ENCODE results near the gene RNF130. TPM values are rescaled to one million over a fixed set of nuclear protein-coding genes. Genes with fewer than 3 reads are reported as not detected.
"Not testable (repeated sequence)": the region's sequence is repeated elsewhere in the genome, so short reads cannot be mapped to it uniquely, and the experiment has no call there.

RNF130 gene
- total RNA-seq, 2 experiments from 2014 or later = 4.0 to 5.5 TPM

GRCh38 chr5:180041301-180042274 lies 30.0 kb downstream of the RNF130 start:
- H3K4me1 Mint-ChIP-seq (ENCODE audit: low read depth) = no peaks in the 10 kb centered on the region
- DNase-seq (no peak), ATAC-seq (no peak)
- ChIA-PET POLR2A (no interaction called here), CTCF (no interaction called here)
- H3K27me3 Mint-ChIP-seq (ENCODE audit: low read depth) = no peaks in the 10 kb centered on the region
- H3K4me3 Mint-ChIP-seq = no peak overlapping the region
- no peaks in the 10 kb centered on the region for H3K9me3 Mint-ChIP-seq (ENCODE audit: insufficient read depth)
- no peak overlapping the region for H3K27ac Mint-ChIP-seq
- H3K36me3 Mint-ChIP-seq (ENCODE audit: low read depth) = no peaks in the 10 kb centered on the region

GRCh38 chr5:180040287-180041214 lies 31.0 kb downstream of the RNF130 start:
- Mint-ChIP-seq H3K27me3 (ENCODE audit: low read depth) (no peaks in the 10 kb centered on the region), H3K27ac (no peak overlapping the region), H3K4me1 (ENCODE audit: low read depth) (no peaks in the 10 kb centered on the region), H3K9me3 (ENCODE audit: insufficient read depth) (peaks cover 4% of the 10 kb centered on the region), H3K4me3 (no peak overlapping the region), H3K36me3 (ENCODE audit: low read depth) (peaks cover 2% of the 10 kb centered on the region)
- CTCF ChIA-PET = no interaction called here
- ATAC-seq = no peak
- POLR2A ChIA-PET = no interaction called here
- no peak for DNase-seq

GRCh38 chr5:180035206-180035931 lies 36.2 kb downstream of the RNF130 start:
- no peaks in the 10 kb centered on the region for H3K4me1 Mint-ChIP-seq (ENCODE audit: low read depth)
- H3K36me3 Mint-ChIP-seq (ENCODE audit: low read depth) = peaks cover 6% of the 10 kb centered on the region
- no peaks in the 10 kb centered on the region for H3K27me3 Mint-ChIP-seq (ENCODE audit: low read depth)
- ATAC-seq (no peak), DNase-seq (no peak)
- H3K27ac Mint-ChIP-seq = no peak overlapping the region
- ChIA-PET POLR2A (no interaction called here), CTCF (no interaction called here)
- peaks cover 11% of the 10 kb centered on the region for H3K9me3 Mint-ChIP-seq (ENCODE audit: insufficient read depth)
- no peak overlapping the region for H3K4me3 Mint-ChIP-seq

GRCh38 chr5:180034564-180034963 lies 37.0 kb downstream of the RNF130 start:
- Mint-ChIP-seq H3K4me3 (no peak overlapping the region), H3K36me3 (ENCODE audit: low read depth) (peaks cover 6% of the 10 kb centered on the region), H3K4me1 (ENCODE audit: low read depth) (no peaks in the 10 kb centered on the region), H3K27ac (no peak overlapping the region), H3K27me3 (ENCODE audit: low read depth) (no peaks in the 10 kb centered on the region), H3K9me3 (ENCODE audit: insufficient read depth) (peaks cover 11% of the 10 kb centered on the region)
- CTCF ChIA-PET = no interaction called here
- POLR2A ChIA-PET = no interaction called here
- no peak for ATAC-seq
- DNase-seq = no peak

GRCh38 chr5:180027459-180028089 lies 44.0 kb downstream of the RNF130 start:
- no peak for DNase-seq
- Mint-ChIP-seq H3K36me3 (ENCODE audit: low read depth) (no peaks in the 10 kb centered on the region), H3K4me3 (no peak overlapping the region), H3K4me1 (ENCODE audit: low read depth) (no peaks in the 10 kb centered on the region), H3K27ac (no peak overlapping the region), H3K9me3 (ENCODE audit: insufficient read depth) (no peaks in the 10 kb centered on the region), H3K27me3 (ENCODE audit: low read depth) (no peaks in the 10 kb centered on the region)
- ATAC-seq = no peak
- ChIA-PET CTCF (no interaction called here), POLR2A (no interaction called here)

GRCh38 chr5:180026734-180027458 lies 44.7 kb downstream of the RNF130 start:
- no peak overlapping the region for H3K27ac Mint-ChIP-seq
- H3K27me3 Mint-ChIP-seq (ENCODE audit: low read depth) = no peaks in the 10 kb centered on the region
- no peaks in the 10 kb centered on the region for H3K4me1 Mint-ChIP-seq (ENCODE audit: low read depth)
- CTCF ChIA-PET = no interaction called here
- H3K36me3 Mint-ChIP-seq (ENCODE audit: low read depth) = no peaks in the 10 kb centered on the region
- POLR2A ChIA-PET = no interaction called here
- H3K9me3 Mint-ChIP-seq (ENCODE audit: insufficient read depth) = no peaks in the 10 kb centered on the region
- no peak overlapping the region for H3K4me3 Mint-ChIP-seq
- ATAC-seq (no peak), DNase-seq (no peak)

GRCh38 chr5:180026320-180026719 lies 45.2 kb downstream of the RNF130 start:
- no peak overlapping the region for H3K4me3 Mint-ChIP-seq
- no peaks in the 10 kb centered on the region for H3K27me3 Mint-ChIP-seq (ENCODE audit: low read depth)
- DNase-seq (no peak), ATAC-seq (no peak)
- no peak overlapping the region for H3K27ac Mint-ChIP-seq
- POLR2A ChIA-PET = no interaction called here
- H3K4me1 Mint-ChIP-seq (ENCODE audit: low read depth) = no peaks in the 10 kb centered on the region
- no peaks in the 10 kb centered on the region for H3K9me3 Mint-ChIP-seq (ENCODE audit: insufficient read depth)
- H3K36me3 Mint-ChIP-seq (ENCODE audit: low read depth) = no peaks in the 10 kb centered on the region
- CTCF ChIA-PET = no interaction called here

- Mint-ChIP-seq H3K27me3 (ENCODE audit: low read depth) (no peaks in the 10 kb centered on the region), H3K4me3 (no peak overlapping the region), H3K27ac (no peak overlapping the region), H3K36me3 (ENCODE audit: low read depth) (no peaks in the 10 kb centered on the region), H3K4me1 (ENCODE audit: low read depth) (no peaks in the 10 kb centered on the region), H3K9me3 (ENCODE audit: insufficient read depth) (no peaks in the 10 kb centered on the region)
- ATAC-seq = no peak
- ChIA-PET CTCF (no interaction called here), POLR2A (no interaction called here)
- no peak for DNase-seq
Observed at GRCh38 chr5:180021900-180022299, 49.7 kb downstream of the RNF130 start.

- Mint-ChIP-seq H3K27me3 (ENCODE audit: low read depth) (peaks cover 1% of the 10 kb centered on the region), H3K27ac (no peak overlapping the region), H3K9me3 (ENCODE audit: insufficient read depth) (no peaks in the 10 kb centered on the region), H3K4me1 (ENCODE audit: low read depth) (no peaks in the 10 kb centered on the region), H3K4me3 (no peak overlapping the region), H3K36me3 (ENCODE audit: low read depth) (no peaks in the 10 kb centered on the region)
- ChIA-PET CTCF (no interaction called here), POLR2A (no interaction called here)
- no peak for DNase-seq
- no peak for ATAC-seq
Observed at GRCh38 chr5:180020176-180020575, 51.4 kb downstream of the RNF130 start.

GRCh38 chr5:180018347-180019060 lies 53.1 kb downstream of the RNF130 start:
- Mint-ChIP-seq H3K36me3 (ENCODE audit: low read depth) (no peaks in the 10 kb centered on the region), H3K27ac (no peak overlapping the region), H3K4me1 (ENCODE audit: low read depth) (no peaks in the 10 kb centered on the region), H3K9me3 (ENCODE audit: insufficient read depth) (no peaks in the 10 kb centered on the region), H3K27me3 (ENCODE audit: low read depth) (peaks cover 2% of the 10 kb centered on the region), H3K4me3 (no peak overlapping the region)
- CTCF ChIA-PET = no interaction called here
- ATAC-seq (no peak), DNase-seq (no peak)
- POLR2A ChIA-PET = no interaction called here

GRCh38 chr5:180015523-180015922 lies 56.0 kb downstream of the RNF130 start:
- H3K27ac Mint-ChIP-seq; H3K27me3 Mint-ChIP-seq (ENCODE audit: low read depth); H3K9me3 Mint-ChIP-seq (ENCODE audit: insufficient read depth); H3K4me1 Mint-ChIP-seq (ENCODE audit: low read depth); ATAC-seq; POLR2A ChIA-PET; CTCF ChIA-PET; H3K36me3 Mint-ChIP-seq (ENCODE audit: low read depth); DNase-seq; H3K4me3 Mint-ChIP-seq: not testable (repeated sequence)
